Forelimb muscle (tissue), 1 donor: Measurements from ENCODE around the gene ALOXE3. TPM values are rescaled to one million over a fixed set of nuclear protein-coding genes. Genes with fewer than 3 reads are reported as not detected.
"Not testable (repeated sequence)": the region's sequence is repeated elsewhere in the genome, so short reads cannot be mapped to it uniquely, and the experiment has no call there.

Source experiments
- DNase-seq: peaks from one replicate; pipeline ENCODE4 v3.0.0-alpha.2; 2013; ENCODE audit warnings: low read depth
- polyA plus RNA-seq: library from polyadenylated mRNA; unstranded; fragments of 120-200 nt; gene quantifications from one replicate; pipeline ENCODE4 v1.2.1, GENCODE V29; 2013; ENCODE audit not compliant: insufficient read length

Gene ALOXE3
- polyA plus RNA-seq, 1 donor = not detected

DNA sequence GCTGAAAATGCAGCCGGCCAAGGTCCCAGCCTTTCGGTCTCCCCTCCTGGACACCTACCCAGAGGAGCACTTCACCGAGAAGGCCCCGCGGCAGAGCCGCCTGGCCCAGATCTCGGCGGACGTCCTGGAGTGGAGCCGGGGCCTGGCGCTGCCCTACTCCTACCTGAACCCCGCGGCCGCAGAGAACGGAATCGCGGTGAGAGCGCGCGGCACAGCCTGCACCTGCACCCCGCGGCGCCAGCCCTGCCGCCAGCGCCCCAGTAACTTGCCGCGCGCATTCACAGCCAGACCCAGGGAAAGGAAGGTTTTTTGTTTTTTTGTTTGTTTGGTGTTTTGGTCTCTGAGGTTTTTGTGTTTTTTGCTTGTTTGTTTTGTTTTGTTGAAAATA is 46.0 kb downstream of the ALOXE3 start:
- DNase-seq = no peak

DNA sequence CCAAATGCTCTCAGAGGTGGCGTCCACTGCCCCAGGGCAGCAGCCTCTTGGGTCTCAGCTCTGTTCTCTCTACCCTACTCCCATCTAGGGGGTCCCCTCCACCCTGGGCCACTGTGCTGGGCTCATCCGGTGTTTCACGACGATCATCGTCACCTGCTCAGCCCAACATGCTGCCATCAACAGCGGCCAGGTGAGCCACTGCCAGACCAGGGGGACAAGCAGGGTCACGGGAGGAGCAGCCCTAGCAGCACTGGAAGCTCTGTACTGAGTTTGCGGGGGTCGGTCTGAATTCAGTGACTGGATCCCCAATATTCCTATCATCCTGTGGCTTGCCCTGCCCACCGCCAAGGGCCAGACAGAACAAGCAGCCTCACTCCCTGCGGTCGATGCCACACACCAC is 46.8 kb downstream of the ALOXE3 start:
- no peak for DNase-seq

DNA sequence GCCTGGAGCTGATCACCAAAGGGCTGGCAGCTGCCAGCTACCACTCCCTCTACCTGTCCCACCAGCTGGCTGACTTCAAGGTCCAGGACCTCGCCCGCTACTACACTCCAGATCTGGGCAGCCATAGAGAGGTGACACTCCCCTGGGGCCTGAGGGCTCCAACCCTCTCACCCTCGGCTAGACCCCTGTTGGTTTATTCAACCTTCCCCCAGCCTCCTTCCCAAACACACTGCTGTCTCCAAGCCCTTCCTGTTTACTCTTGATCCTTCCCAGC is 48.8 kb downstream of the ALOXE3 start:
- no peak for DNase-seq

DNA sequence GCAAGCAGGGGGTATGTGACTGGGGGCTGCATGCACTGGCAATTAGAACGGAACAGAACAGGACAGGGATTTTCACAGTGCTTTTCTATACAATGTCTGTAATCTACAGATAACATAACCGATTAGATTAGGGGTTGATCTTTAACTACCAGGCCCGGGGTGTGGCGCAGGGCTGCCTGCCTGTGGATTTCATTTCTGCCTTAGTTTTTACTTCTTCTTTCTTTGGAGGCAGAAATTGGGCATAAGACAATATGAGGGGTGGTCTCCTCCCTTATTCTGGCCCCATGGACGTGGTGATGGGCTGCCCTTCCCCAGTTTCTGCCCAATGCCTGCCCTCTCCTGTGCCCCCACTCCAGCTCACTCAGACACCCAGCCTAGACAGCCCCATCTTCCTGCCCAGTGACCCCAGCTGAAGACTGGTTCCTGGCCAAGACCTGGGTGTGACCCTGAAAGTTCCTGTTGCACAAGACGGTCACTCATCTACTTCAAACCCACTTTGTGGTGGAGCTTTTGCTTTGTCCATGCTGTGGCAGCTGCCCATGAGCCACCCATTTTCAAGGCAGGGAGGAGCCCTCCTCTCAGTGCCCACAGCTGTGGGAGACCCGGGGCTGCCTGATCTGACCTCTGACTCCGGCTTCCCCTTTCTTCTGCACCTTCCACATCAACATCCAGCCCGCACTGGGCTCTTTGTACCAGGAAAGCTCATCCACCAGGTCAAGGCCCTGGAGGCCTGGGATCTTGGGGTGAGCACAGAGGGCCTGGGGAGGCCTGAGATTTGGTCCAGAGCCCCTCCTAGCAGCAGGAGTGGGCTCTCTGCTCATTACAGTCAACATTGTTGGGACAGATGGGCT is 49.4 kb downstream of the ALOXE3 start:
- DNase-seq = no peak

DNA sequence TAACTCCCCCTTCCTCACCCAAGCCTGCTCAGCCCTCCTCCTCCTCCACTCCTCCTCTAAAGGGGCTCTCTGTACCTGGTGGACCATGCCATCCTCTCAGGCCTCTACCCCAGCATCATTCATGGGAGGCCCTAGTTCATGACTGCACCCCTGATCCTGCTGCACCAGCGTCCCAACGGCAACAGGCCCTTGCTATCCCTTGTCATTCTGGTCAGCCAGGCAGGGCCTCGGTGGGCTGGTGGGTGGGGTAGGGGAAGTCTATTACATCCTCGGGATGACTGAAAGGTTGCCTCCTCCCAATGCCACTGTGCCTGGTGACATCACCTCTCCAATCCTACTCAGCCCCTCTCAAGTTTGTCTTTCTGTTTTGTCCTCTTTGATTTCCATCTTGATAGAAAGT is 50.5 kb downstream of the ALOXE3 start:
- DNase-seq = no peak

DNA sequence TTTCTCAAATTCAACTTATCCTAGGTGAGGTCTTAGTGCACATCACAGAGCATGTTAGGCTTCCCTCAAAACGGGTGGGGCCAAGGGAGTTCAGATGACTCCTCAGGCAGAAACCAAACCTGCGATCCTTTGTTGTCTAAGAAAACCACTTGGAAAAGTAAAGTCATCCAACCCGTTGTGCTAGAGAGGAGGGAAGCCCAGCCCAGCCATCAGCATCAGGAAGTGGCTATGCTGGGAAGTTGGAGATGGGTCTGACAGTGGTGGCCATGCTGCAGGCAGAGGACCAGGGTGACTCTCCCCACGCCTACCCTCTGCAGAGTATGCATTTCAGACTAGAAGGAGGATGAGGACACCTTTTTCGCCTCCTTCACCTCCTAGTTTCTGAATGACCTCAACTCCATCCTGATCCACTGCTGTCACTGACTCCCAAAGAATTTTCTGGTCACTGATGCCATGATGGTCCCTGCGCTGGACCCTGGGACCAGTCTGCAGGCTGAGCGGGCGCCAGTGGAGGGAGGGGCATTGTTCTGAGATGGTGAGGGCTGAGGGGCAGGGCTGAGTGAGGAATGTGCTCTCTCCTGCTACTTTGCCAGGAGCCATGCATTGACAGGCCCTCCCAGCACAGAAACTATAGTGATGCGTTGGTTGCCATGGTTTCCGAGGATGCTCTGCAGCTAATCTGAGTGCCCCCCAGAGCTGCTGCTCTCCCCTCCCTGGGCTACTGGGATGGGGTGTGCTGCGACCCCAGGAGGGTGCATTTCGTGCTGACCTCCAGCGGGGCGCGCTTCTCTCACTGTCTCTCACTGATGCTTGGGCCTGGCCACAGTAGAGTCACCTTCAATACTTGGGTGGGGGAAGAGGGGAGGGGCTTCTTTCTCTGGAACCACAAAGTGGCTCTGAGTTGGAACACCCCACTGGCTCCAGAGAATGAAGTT is 51.2 kb downstream of the ALOXE3 start:
- no peak for DNase-seq

DNA sequence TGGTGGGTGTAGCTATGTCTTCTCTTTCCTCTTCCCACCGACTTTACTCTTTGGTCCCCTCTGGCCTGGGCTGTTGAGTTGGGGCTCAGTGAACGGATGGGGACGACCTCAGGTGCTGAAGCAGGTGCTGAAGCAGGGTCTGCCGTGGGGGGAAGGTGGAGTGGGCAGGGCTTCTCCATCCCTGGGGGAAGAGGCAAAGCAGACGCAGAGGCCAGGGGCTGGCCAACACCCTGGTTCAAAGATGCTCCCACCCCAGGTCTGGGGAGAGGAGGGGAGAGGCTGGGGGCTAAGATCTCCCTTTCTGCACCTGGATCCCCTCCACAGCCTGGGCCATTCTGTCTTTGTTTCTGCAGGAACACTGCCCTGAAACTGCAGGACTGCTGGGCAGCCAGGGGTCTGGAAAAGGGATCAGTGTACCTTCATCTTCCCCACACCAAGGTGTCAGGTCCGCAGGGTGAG is 53.7 kb downstream of the ALOXE3 start:
- no peak for DNase-seq

DNA sequence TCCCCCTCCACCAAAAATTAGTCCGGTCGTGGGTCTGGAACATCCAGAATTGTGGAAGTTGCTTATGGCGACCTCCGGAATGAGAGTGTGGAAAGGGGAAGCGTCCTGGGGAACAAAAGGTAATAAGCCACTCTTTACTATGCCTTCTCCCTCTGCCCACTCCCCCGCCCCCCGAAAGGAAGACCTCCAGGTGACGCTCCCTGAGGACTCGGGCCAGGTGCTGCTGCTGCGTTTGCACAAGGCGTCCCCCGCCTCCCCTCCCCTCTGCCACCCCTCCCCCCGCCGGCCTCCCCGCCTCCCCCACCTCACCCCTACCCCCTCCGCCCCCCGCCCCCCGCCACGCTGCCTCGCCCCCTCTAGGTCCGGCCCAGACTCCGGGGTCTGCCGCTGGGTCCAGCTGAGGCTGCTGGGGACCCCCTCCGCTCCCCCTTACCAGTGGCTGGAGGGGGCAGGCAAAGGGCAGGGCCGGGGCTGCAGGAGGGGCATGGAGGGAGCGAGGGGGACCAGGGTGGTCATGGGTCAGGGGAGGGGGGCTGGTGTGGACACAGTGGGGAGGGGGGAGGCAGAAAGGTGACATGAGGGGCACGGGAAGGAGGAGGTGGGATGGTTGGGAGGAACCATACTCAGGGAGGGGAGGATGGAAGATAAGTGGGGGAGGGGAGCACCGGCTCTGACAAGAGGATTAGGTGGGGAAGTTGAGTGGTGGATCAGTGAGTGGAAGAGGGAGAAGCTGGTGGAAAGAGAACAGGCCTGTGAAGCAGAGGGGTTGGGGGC is 54.4 kb downstream of the ALOXE3 start:
- DNase-seq = no peak

DNA sequence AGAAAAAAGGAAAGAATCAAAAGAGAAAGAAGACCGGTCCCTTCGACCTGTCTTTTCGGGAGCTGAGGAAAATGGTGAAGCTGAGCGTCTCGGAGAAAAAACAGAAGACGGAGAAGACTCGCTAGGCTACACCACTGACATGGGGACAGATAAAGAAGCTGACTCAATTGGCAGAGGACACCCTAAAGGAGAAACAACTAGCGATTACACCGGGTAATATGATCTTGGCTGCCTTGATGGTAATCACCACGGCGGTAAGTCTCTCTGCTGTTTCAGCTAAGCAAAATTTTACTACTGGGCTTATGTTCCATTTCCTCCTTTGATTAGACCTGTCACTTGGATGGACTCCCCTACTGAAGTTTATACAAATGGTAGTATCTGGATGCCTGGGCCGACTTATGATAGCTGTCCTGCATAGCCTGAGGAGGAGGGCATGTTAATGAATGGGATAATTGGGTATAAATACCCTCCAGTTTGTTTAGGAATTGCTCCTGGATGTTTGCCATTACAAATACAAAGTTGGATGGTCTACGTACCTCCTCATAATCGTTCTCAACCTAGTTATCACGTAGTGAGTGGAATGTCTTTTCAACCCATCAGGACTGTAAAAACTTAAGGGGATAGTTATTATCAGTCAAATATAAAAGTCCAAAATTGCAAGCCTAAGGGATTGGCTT is 55.4 kb downstream of the ALOXE3 start:
- DNase-seq = no peak

DNA sequence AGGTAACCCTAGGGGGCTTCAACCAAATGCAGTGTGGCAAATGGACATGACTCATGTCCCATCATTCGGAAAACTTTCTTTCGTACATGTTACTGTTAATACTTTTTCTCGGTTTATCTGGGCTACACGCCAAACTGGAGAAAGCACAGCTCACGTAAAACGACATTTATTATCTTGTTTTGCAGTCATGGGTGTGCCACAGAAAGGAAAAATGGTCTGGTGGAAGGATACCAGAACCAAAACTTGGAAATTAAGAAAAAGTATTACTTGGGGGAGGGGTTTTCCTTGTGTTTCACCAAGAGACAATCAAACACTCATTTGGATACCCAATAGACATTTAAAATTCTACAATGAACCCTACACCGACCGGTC is 55.9 kb downstream of the ALOXE3 start:
- DNase-seq = no peak

DNA sequence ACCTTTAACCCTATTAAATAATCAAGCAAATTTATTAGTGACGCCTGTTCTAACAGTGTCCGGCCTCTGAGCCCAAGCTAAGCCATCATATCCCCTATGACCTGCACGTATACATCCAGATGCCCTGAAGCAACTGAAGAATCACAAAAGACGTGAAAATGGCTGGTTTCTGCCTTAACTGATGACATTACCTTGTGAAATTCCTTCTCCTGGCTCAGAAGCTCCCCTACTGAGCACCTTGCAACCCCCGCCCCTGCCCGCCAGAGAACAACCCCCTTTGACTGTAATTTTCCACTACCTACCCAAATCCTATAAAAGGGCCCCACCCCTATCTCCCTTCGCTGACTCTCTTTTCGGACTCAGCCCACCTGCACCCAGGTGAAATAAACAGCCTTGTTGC is 56.5 kb downstream of the ALOXE3 start:
- not testable (repeated sequence) for DNase-seq

DNA sequence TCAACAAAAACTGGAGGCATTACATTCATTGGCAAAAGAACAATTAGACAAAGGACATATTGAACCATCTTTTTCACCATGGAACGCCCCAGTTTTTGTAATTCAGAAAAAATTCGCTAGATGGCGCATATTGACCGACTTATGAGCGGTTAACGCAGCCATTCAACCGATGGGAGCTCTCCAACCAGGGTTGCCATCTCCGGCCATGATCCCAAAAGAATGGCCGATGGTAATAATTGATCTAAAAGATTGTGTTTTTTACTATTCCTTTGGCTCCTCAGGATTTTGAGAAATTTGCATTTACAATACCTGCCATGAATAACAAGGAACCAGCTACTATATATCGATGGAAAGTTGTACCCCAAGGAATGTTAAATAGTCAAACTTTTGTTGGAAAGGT is 58.0 kb downstream of the ALOXE3 start:
- DNase-seq = no peak

DNA sequence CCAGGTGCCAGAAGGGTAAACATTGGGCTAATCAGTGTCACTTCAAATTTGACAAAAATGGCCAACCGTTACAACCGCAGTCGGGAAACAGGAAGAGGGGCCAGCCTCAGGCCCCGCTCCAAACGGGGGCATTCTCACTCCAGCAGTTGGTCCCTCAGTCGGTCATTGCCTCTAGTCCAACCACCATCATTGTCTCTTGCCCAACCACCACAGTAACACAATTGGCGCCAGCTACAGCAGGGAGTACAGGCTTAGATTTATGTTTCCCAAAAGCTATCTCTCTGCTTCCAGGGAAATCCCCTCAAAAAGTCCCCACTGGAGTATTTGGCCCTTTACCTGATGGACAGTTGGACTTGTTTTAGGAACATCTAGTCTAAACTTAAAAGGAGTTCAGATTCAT is 59.2 kb downstream of the ALOXE3 start:
- no peak for DNase-seq

DNA sequence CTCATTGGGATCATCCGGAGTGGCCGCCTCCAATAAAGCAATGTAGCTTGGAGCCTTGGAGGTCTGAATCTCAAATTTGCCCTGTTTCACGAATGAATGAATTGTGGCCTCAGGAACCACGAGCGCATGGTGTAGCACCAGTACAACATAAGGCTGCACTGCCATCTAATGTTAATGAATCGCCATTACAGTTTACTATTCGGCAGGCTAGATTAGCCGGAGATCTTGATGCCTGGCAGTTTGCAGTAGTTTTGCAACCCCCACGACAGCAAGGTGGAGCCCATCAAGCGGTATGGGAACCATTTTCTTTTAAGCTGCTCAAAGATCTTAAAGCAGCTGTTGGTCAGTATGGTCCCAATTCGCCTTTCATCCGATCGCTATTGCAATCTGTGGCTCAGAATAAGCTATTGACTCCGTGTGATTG is 60.6 kb downstream of the ALOXE3 start:
- no peak for DNase-seq

DNA sequence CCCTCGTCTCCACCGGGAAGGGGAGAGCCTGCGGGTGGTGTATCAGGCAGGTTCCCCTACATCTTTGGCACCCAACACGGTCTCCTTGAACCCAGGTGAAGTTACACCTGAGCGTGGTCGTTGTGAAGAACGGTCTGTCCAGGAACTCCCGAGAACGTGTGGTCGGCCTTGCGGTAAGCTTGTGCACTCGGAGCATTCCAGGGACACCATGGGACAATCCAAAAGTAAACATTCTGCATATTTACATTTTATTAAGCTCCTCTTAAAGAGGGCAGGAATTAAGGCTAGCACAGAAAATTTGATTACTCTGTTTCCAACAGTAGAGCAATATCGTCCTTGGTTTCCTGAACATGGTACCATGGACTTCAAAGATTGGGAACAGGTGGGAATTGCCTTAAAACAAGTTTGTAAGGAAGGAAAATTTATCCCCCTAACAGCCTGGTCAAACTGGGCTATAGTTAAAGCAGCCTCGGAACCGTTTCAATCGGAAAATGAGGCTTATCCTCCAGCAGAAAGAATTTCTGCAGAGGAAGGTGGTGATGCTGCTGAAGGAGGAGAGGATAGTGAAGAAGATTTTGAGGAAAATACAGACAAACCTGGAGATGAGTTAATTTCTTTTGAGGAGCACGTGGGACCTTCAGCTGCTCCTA is 61.2 kb downstream of the ALOXE3 start:
- DNase-seq = no peak

DNA sequence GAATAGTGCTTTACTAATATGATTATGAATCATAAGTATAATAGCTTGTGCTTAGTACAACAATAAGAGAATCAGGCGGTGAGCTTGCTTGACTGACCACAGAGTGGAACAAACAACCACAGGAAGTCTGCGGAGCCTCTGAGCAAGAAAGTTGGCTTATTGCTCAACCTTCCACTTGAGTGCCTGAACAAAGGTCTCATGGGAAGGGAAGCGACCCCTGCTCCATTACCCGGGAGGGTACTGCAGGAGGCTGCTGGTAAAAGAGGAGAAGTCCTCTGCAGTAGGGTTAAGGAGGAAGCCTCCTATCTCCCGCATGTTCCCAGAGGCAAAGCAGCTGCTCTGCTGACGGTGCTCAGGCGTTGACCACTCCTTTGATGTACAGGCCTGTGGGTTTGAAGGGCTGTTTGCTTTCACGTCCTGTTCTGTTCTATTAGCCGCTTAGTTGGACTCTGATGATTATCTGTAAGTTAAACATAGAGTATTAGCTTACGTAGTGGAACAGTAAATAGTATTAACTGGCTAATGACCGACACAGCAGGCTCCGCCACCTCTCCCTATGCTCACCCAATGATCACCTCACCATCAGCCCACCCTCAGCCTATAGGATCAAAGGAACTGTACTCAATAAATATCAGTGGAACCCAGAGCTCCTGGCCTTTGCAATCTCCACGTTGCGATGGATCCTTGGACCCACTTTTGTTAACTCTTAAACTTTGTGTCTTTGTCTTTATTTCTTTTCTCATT is 61.9 kb downstream of the ALOXE3 start:
- no peak for DNase-seq

DNA sequence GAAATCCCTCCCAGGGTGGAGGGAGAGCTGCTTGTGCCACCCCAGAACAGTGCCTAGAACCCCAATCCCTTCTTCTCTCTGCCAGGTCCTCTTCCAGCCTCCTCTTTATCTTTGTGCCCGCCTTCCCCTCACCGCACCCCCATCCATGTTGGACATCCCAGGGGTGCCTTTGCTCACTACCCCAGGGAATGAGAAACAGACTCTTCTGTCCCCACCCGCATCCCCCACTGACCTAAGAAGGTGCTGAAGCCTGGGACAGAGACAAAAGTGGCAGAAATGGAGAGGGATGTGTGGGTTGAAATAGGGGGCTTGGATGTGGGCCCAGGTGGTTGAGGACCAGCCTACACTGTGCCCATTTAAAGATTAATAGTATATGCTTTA is 62.5 kb downstream of the ALOXE3 start:
- no peak for DNase-seq

DNA sequence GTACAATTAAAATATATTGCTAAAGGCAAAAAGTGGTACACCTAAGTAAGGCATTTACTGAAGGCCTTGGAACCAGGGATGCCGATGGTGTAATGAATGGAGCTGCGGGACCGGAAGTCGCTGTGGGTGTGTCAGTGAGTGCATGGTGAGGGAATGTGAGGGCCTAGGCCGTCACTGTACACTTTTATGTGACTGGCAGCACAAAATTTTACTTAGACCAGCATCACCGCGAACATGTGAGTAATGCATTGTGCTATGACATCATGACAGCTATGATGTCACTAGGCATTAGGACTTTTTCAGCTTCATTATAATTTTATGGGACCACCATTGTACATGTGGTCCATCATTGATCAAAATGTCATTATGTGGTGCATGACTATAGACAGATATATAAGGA is 64.7 kb downstream of the ALOXE3 start:
- DNase-seq = no peak

DNA sequence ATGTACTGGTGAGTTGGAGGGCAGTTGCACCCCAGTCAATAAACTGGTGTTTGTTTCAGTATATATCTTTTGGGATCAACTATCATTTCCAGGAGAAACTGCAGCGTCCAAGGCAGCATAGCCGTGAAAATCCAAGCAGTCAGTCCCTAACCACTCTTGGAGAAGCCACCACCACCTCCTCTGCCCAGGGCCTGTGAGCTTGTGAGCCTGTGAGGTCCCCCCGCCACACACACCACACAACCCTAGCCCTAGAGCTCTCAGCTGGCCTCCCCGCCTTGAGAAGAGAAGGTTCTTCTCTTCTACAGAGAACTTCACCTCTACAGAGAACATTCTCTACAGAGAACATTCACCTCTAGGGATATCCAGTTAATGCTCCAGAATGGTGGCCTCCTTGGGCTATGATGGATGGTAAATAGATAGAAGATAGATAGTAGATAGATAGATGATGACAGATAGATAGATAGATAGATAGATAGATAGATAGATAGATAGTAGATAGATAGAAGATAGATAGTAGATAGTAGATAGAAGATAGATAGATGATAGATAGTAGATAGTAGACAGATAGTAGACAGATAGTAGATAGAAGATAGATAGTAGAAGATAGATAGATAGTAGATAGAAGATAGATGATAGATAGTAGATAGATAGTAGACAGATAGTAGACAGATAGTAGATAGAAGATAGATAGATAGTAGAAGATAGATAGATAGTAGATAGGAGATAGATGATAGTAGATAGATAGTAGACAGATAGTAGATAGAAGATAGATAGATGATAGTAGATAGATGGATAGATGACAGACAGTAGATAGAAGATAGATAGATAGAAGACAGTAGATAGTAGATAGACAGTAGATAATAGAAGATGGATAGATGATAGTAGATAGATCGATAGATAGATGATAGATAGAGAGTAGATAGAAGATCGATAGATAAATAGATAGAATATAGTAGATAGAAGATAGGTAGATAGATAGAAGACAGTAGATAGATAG is 65.8 kb downstream of the ALOXE3 start:
- DNase-seq = no peak
